Astrocyte (in vitro differentiated cells and primary cell): ENCODE measurements around the gene VPS36. TPM values are rescaled to one million over a fixed set of nuclear protein-coding genes. Genes with fewer than 3 reads are reported as not detected.

Experiments used
- DNase-seq: peaks from one replicate; pipeline ENCODE4 v3.0.0-alpha.2; 2010; ENCODE audit warnings: low read depth
- FAIRE-seq: peaks from 2 replicates; lab custom pipeline; 2011; peaks lifted over from hg19 to GRCh38; lab: Jason Lieb, UNC
- H2AFZ ChIP-seq: 2 replicates; pipeline ENCODE4 v1.6.0; 2012; ENCODE audit warnings: low read depth, low read length, inconsistent platforms
- H3K27ac ChIP-seq: 2 replicates; pipeline ENCODE4 v1.5.1; 2011; ENCODE audit warnings: low read depth, low read length, inconsistent platforms
- H3K27me3 ChIP-seq: 2 replicates; pipeline ENCODE4 v1.6.0; 2011; ENCODE audit warnings: low read length, inconsistent platforms; ENCODE audit not compliant: insufficient read depth
- H3K36me3 ChIP-seq: 2 replicates; pipeline ENCODE4 v1.5.1; 2011; ENCODE audit warnings: low read length, inconsistent platforms; ENCODE audit not compliant: insufficient read depth
- H3K4me1 ChIP-seq: 2 replicates; pipeline ENCODE4 v1.5.1; 2011; ENCODE audit warnings: low read length, inconsistent platforms; ENCODE audit not compliant: insufficient read depth
- H3K4me2 ChIP-seq: 2 replicates; pipeline ENCODE4 v1.6.0; 2012; ENCODE audit warnings: low read length, inconsistent platforms
- H3K4me3 ChIP-seq: 2 replicates; pipeline ENCODE4 v1.5.1; 2011; ENCODE audit warnings: low read depth, mild to moderate bottlenecking, low read length, inconsistent platforms; ENCODE audit not compliant: insufficient read depth
- H3K79me2 ChIP-seq: 2 replicates; pipeline ENCODE4 v1.6.0; 2012; ENCODE audit warnings: mild to moderate bottlenecking, low read length, inconsistent platforms; ENCODE audit not compliant: insufficient read depth
- H3K9ac ChIP-seq: 2 replicates; pipeline ENCODE4 v1.6.0; 2012; ENCODE audit warnings: mild to moderate bottlenecking, low read length, inconsistent platforms
- H3K9me3 ChIP-seq: 2 replicates; pipeline ENCODE4 v1.5.1; 2012; ENCODE audit warnings: low read depth, mild to moderate bottlenecking, low read length, inconsistent platforms; ENCODE audit not compliant: insufficient read depth
- H4K20me1 ChIP-seq: 2 replicates; pipeline ENCODE4 v1.6.0; 2012; ENCODE audit warnings: low read length, inconsistent platforms; ENCODE audit not compliant: insufficient read depth
- H3K27ac Mint-ChIP-seq: one replicate; pipeline ENCODE4 v1.8.0; 2021; ENCODE audit warnings: mild to moderate bottlenecking, mixed read lengths; ENCODE audit not compliant: unreplicated experiment
- H3K27me3 Mint-ChIP-seq: one replicate; pipeline ENCODE4 v1.8.0; 2021; ENCODE audit warnings: low read depth, mixed read lengths; ENCODE audit not compliant: unreplicated experiment
- H3K36me3 Mint-ChIP-seq: one replicate; pipeline ENCODE4 v1.8.0; 2021; ENCODE audit warnings: low read depth, mixed read lengths; ENCODE audit not compliant: unreplicated experiment
- H3K4me1 Mint-ChIP-seq: one replicate; pipeline ENCODE4 v1.8.0; 2021; ENCODE audit warnings: low read depth, mixed read lengths; ENCODE audit not compliant: unreplicated experiment
- H3K4me3 Mint-ChIP-seq: one replicate; pipeline ENCODE4 v1.8.0; 2021; ENCODE audit warnings: mild to moderate bottlenecking, moderate library complexity, mixed read lengths; ENCODE audit not compliant: unreplicated experiment
- H3K9me3 Mint-ChIP-seq: one replicate; pipeline ENCODE4 v1.8.0; 2021; ENCODE audit warnings: mild to moderate bottlenecking, mixed read lengths; ENCODE audit not compliant: unreplicated experiment
- CTCF ChIP-seq: IDR thresholded peaks from 2 replicates; pipeline ENCODE4 v1.5.1; 2011; ENCODE audit warnings: low read depth, mild to moderate bottlenecking, inconsistent platforms, low read length, moderate library complexity; ENCODE audit not compliant: insufficient read depth
- EZH2 ChIP-seq: IDR thresholded peaks from 2 replicates; pipeline ENCODE4 v1.6.1; 2012; ENCODE audit warnings: mild to moderate bottlenecking, low read length, inconsistent platforms; ENCODE audit not compliant: insufficient read depth
- total RNA-seq: library from RNA; stranded (reverse); gene quantifications from 2 replicates; pipeline ENCODE4 v1.2.1, GENCODE V29; 2021

The VPS36 gene
- total RNA-seq, 1 donor from 2014 or later: 41.8 TPM

- Histone ChIP-seq H4K20me1 (no peaks in the 10 kb centered on the region), H3K79me2 (no peaks in the 10 kb centered on the region), H3K4me2 (no peak overlapping the region), H2AFZ (no peak overlapping the region), H3K27ac (no peak overlapping the region), H3K9me3 (no peaks in the 10 kb centered on the region), H3K27me3 (no peaks in the 10 kb centered on the region), H3K4me3 (no peak overlapping the region), H3K9ac (no peak overlapping the region), H3K4me1 (no peaks in the 10 kb centered on the region), H3K36me3 (peaks cover 10% of the 10 kb centered on the region)
- H3K27me3 Mint-ChIP-seq: peaks cover 9% of the 10 kb centered on the region
- FAIRE-seq (no peak), DNase-seq (no peak)
- H3K4me1 Mint-ChIP-seq: no peaks in the 10 kb centered on the region
- no peak overlapping the region for H3K4me3 Mint-ChIP-seq
- H3K9me3 Mint-ChIP-seq: peaks cover 2% of the 10 kb centered on the region
- no peak overlapping the region for H3K27ac Mint-ChIP-seq
- TF ChIP-seq CTCF: no peak
- TF ChIP-seq EZH2: no peak
- peaks cover 27% of the 10 kb centered on the region for H3K36me3 Mint-ChIP-seq
These were observed 50.7 kb downstream of the VPS36 start for GRCh38 chr13:52399708-52400107.

GRCh38 chr13:52399046-52399445, 51.4 kb downstream of the VPS36 start:
- no peaks in the 10 kb centered on the region for H3K4me1 ChIP-seq
- H3K79me2 ChIP-seq: no peaks in the 10 kb centered on the region
- no peak overlapping the region for H3K27ac ChIP-seq
- Mint-ChIP-seq H3K36me3 (peaks cover 27% of the 10 kb centered on the region), H3K4me3 (no peak overlapping the region), H3K9me3 (peaks cover 2% of the 10 kb centered on the region), H3K27ac (no peak overlapping the region), H3K27me3 (peaks cover 9% of the 10 kb centered on the region), H3K4me1 (no peaks in the 10 kb centered on the region)
- H3K27me3 ChIP-seq: no peaks in the 10 kb centered on the region
- TF ChIP-seq EZH2 (no peak), CTCF (no peak)
- no peaks in the 10 kb centered on the region for H4K20me1 ChIP-seq
- H3K36me3 ChIP-seq: peaks cover 10% of the 10 kb centered on the region
- no peak overlapping the region for H2AFZ ChIP-seq
- DNase-seq: no peak
- H3K4me3 ChIP-seq: no peak overlapping the region
- H3K4me2 ChIP-seq: no peak overlapping the region
- no peak overlapping the region for H3K9ac ChIP-seq
- FAIRE-seq: no peak
- H3K9me3 ChIP-seq: no peaks in the 10 kb centered on the region

- Histone ChIP-seq H3K9ac (no peak overlapping the region), H3K4me3 (no peak overlapping the region), H3K4me2 (no peak overlapping the region), H2AFZ (no peak overlapping the region), H3K9me3 (no peaks in the 10 kb centered on the region), H3K27ac (no peak overlapping the region), H4K20me1 (no peaks in the 10 kb centered on the region), H3K36me3 (peaks cover 10% of the 10 kb centered on the region), H3K27me3 (no peaks in the 10 kb centered on the region), H3K79me2 (no peaks in the 10 kb centered on the region), H3K4me1 (no peaks in the 10 kb centered on the region)
- no peak overlapping the region for H3K27ac Mint-ChIP-seq
- no peak for TF ChIP-seq CTCF
- TF ChIP-seq EZH2: no peak
- H3K36me3 Mint-ChIP-seq: peaks cover 26% of the 10 kb centered on the region
- H3K27me3 Mint-ChIP-seq: peaks cover 8% of the 10 kb centered on the region
- H3K4me1 Mint-ChIP-seq: no peaks in the 10 kb centered on the region
- no peak for FAIRE-seq
- H3K9me3 Mint-ChIP-seq: peaks cover 2% of the 10 kb centered on the region
- DNase-seq: no peak
- H3K4me3 Mint-ChIP-seq: no peak overlapping the region
These were observed 54.7 kb downstream of the VPS36 start for GRCh38 chr13:52395704-52396103.
